ENCODE results near the gene SPEG. TPM values are rescaled to one million over a fixed set of nuclear protein-coding genes. Genes with fewer than 3 reads are reported as not detected.

SPEG gene
- total and polyA plus RNA-seq, 2 donors (not counting 3 experiments of a cell fraction or from before 2014, with no cell fraction given): 0.84 to 3.5 TPM

DNA sequence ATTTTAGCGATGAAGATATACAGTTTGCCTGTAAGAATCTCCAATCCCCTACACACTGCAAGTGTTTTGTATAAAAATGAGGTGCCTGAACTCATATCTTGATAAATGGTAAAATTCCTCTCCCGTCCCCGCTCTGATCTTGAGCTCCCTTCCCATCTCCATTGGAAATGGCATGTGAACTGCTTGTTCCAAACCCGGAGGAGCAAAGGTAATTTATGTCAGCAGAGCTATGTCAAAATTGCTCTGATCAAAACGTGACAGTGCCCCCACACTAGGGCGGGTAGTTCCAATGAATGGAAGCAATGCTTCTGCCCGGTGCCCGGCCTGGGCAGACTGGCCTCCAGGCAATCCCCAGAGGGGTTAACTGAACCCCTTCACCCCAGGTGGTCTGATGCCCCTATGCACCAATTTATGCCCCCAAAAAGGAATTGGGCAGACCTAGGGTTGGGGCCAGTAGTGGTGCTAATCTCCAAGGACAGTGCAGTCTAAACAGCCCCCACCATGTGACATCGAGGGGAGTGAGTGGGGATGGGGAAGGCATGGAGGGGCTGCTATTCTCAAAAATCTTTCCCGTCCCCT lies 60.4 kb downstream of the SPEG start:
- intact Hi-C loops (cut with micrococcal nuclease) (loop anchor here (1.0 to 2.0 kb wide), 2 partner anchors 14 to 35 kb away; no protein-coding TSS in a partner anchor), dilution Hi-C loops (cut with MboI; ENCODE audit: extremely low pct_ligation_motif_present, low sequenced_read_pairs) (no loop called here)
- ChIA-PET POLR2A (interaction anchor here (0.6 to 1.0 kb wide), 2 partner anchors 32 to 35 kb away, joined by 4 to 8 read pairs; no protein-coding TSS in a partner anchor), CTCF (interaction anchor here (0.6 to 19.9 kb wide), 38 partner anchors 9 to 200 kb away, joined by 3 to 731 read pairs (median 6); partner anchors contain the start of genes ASIC4, CHPF, DNPEP and OBSL1)
- Histone ChIP-seq H3K27me3 (ENCODE audit: control insufficient read depth in 2 of 2, insufficient read depth in 2 of 2, low read length in 2 of 2) (peaks cover 33 to 36% of the 10 kb centered on the region in 2 experiments), H3K9ac (replicated peaks; ENCODE audit: extremely low read depth, insufficient read depth, low read length) (no peak overlapping the region), H2AFZ (ENCODE audit: low read depth, low read length) (no peak overlapping the region), H3K4me2 (ENCODE audit: insufficient read depth, low read length) (no peak overlapping the region), H3K27ac (ENCODE audit: insufficient read depth, low read depth, low read length) (no peak overlapping the region), H3K79me2 (ENCODE audit: control insufficient read depth, insufficient read depth, low read length) (no peaks in the 10 kb centered on the region), H4K20me1 (replicated peaks; ENCODE audit: control insufficient read depth, extremely low read depth, insufficient read depth, low read length) (no peaks in the 10 kb centered on the region), H3K4me1 (ENCODE audit: control insufficient read depth, extremely low read depth, insufficient read depth, low read length) (peaks cover 12% of the 10 kb centered on the region), H3K9me3 (replicated peaks; ENCODE audit: control insufficient read depth, insufficient read depth, low read length) (no peaks in the 10 kb centered on the region), H3K36me3 (ENCODE audit: control insufficient read depth in 2 of 2, extremely low read depth in 1 of 2, insufficient read depth in 2 of 2, low read length in 2 of 2) (no peaks in the 10 kb centered on the region), H3K4me3 (replicated peaks in 1 of 3; ENCODE audit: insufficient read depth in 1 of 3, low read depth in 1 of 3, low read length in 3 of 3) (no peak overlapping the region), H3K9me1 (replicated peaks; ENCODE audit: control insufficient read depth, extremely low read depth, insufficient read depth, low read length) (no peaks in the 10 kb centered on the region)
- TF ChIP-seq MYC (IDR thresholded peaks at IDR 0.05; ENCODE audit: low read depth, low read length): no peak
- no peak for TF ChIP-seq GATA2 (IDR thresholded peaks at IDR 0.05; ENCODE audit: insufficient read depth, insufficient read length, low read depth, low read length)
- TF ChIP-seq JUN (IDR thresholded peaks at IDR 0.05; ENCODE audit: borderline replicate concordance, insufficient read depth, insufficient read length, low read depth): no peak
- TF ChIP-seq EZH2 (IDR thresholded peaks at IDR 0.05; ENCODE audit: borderline replicate concordance, low read depth, low read length, severe bottlenecking): no peak
- TF ChIP-seq FOS (IDR thresholded peaks at IDR 0.05; ENCODE audit: borderline replicate concordance, insufficient read depth, low read length): no peak
- TF ChIP-seq, protein P1, sequence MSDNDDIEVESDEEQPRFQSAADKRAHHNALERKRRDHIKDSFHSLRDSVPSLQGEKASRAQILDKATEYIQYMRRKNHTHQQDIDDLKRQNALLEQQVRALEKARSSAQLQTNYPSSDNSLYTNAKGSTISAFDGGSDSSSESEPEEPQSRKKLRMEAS (IDR thresholded peaks at IDR 0.05; ENCODE audit: insufficient read depth, insufficient read length): no peak
- TF ChIP-seq POLR2AphosphoS5 (IDR thresholded peaks at IDR 0.05; ENCODE audit: insufficient read depth, low read depth, low read length): no peak
- TF ChIP-seq POLR2A (IDR thresholded peaks at IDR 0.05; ENCODE audit: low read depth, low read length): no peak
- TF ChIP-seq, protein P2, sequence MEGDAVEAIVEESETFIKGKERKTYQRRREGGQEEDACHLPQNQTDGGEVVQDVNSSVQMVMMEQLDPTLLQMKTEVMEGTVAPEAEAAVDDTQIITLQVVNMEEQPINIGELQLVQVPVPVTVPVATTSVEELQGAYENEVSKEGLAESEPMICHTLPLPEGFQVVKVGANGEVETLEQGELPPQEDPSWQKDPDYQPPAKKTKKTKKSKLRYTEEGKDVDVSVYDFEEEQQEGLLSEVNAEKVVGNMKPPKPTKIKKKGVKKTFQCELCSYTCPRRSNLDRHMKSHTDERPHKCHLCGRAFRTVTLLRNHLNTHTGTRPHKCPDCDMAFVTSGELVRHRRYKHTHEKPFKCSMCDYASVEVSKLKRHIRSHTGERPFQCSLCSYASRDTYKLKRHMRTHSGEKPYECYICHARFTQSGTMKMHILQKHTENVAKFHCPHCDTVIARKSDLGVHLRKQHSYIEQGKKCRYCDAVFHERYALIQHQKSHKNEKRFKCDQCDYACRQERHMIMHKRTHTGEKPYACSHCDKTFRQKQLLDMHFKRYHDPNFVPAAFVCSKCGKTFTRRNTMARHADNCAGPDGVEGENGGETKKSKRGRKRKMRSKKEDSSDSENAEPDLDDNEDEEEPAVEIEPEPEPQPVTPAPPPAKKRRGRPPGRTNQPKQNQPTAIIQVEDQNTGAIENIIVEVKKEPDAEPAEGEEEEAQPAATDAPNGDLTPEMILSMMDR (IDR thresholded peaks at IDR 0.05; ENCODE audit: extremely low read depth in 1 of 2, insufficient read depth in 1 of 2, low read depth in 1 of 2, low read length in 2 of 2): no peak
- BruUV-seq (replicated peaks): no TSS peak
- FAIRE-seq (no peak), DNase-seq (ENCODE audit: low read depth, low spot score) (no peak)
